Measurements from ENCODE around the gene GCHFR.

GCHFR gene

DNA sequence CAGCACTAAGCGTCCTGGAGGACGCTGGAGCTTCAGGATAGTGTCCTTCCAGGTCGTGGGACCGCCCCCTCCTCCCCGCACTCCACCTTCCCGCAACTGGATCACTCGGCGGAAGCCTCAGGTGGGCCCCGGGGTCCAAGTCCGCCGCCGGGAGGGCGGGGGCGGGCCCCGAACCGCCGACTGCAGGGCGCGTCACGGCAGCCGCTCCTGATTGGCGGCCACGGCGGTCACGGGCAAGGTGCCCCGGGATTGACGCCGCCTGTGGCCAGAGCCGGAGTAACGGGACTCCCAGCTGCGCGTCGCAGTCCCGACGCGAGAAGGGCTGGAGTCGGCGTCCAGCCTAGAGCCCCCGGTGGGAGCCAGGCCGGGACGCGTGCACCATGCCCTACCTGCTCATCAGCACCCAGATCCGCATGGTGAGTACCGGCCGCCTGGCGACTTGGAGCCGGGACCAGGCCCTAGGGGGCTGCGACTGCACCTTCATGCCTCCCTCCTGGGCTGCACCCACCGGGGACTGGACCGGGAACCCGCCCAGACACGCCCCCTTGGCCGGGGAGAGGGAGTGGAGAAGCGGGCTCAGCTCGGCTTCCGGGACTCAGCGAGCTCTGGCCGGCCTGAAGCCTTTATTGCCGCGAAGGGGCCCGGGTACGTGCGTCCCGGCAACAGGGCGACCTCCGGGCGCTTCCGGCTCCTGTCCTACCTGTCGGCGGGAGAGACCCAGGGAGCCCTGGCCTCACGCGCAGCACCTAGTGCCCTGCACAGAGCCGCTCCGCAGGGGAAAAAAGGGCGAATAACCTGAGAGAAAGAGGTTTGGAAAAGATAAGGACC lies at the start of gene GCHFR:
Gene GCHFR (plus strand): TSS at position 268 of the 828 bp plus-strand sequence. CDS start 113 bp downstream, at position 381.
- peak; percentile 71 for DNase-seq

DNA sequence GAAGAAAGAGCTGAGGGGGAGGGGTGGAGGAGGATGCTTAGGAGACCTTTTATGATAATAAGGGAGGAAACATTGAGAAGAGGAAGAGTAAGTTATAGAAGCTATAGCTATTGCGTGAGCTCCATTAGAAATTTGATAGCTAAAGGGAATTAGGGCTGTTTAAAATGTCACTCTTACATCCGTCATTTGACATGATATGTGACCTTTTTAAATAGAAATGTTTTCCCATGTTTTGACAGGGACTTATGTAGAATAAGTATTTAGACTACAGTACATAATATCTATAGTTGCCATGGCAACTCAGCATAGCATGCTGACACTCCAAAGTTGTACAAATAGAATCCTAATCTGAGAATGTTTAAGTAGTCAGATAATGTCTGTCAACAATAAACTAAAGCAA lies 49.7 kb upstream of the GCHFR start:
- DNase-seq, result no peak

DNA sequence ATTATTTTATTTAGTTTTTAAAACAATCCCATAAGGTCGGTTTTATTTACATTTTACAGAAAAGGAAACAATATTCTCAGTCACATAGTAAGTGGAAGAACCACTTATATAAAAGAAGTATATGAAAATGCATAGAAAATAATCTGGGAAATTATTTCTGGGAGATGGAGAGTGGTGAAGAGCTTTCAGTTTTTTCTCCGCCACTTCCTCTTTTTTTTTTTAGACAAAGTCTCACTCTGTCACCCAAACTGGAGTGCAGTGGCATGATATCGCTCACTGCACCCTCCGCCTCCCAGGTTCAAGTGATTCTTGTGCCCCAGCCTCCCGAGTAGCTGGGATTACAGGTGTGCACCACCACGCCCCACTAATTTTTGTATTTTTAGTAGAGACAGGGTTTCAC lies 47.7 kb upstream of the GCHFR start:
- DNase-seq, result no peak

DNA sequence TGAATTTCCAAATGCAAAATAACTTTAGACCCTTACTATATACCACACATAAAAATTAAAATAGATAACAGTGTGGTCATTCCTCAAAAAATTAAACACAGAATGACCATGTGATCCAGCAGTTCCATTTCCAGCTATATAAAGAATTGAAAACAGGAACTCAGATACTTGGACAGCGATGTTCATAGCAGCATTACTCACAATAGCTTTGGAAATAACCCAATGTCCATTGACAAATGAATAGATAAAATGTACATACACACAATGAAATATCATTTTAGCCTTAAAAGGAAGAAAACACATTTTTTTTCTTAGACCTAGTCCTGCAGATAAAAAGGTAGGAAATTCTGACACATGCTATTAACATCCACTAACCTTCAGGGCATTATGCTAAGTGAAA lies 42.2 kb upstream of the GCHFR start:
- DNase-seq, result no peak

DNA sequence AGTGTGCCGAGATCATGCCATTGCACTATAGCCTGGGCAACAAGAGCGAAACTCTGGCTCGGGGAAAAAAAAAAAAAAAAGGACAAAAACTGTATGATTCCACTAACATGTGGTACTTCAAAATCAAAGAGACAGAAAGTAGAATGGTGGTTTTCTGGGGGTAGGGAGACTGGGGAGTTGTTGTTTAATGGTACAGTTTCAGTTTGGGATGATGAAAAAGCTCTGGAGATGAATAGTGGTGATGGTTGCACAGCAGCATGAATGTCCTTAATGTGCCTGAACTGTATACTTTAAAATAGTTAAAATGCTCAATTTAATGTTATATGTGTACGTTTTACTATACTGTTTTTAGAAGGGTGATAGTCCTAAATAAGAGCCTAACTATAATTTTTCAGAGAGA lies 41.5 kb upstream of the GCHFR start:
- no peak for DNase-seq

DNA sequence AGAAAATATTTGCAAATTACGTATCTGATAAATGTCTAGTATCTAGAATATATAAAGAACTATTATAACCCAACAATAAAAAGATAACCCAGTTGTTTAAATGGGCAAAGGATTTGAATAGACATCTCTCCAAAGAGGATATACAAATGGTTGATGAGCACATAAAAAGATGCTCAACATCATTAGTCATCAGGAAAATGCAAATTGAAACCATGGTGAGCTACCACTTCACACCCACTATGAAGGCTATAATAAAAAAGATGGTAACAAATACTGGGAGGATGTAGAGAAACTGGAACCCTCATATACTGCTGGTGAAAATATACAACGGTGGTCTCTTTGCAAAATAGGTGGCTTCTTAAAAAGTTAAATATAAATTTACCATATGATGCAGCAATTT lies 40.9 kb upstream of the GCHFR start:
- DNase-seq, result no peak

DNA sequence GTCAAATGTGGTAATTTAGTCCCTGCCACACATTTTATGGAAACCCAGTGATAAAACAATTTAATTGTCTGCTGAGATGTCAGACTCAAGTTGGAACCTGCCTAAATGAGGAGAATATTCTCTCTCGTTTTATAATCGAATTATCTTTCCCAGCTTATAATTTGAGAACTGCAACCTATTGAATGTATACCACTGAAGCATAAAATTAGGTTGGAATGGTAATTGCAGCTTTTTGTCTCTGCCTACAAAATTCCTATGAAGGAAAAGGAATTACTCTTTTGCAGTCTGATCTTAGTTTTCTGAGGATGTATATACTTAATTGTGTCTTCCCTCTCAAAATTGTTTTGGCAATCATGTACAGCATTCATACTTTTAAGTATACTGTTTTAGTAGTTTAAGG lies 39.9 kb upstream of the GCHFR start:
- DNase-seq, result no peak

DNA sequence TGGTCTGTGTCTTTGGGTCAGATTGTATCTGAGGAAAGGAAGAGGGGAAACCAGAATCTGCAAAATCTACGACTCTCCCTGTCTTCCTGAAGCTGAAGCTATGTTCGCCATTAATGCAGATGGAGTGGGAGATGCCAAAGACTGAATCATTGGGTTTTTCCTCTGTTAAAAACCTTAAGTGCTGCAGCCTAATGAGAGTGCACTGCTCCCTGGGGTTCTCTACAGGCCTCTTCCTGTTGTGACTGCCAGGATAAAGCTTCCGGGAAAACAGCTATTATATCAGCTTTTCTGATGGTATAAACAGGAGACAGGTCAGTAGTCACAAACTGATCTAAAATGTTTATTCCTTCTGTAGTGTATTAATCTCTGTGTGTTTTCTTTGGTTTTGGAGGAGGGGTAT lies 32.8 kb upstream of the GCHFR start:
- DNase-seq, result no peak

DNA sequence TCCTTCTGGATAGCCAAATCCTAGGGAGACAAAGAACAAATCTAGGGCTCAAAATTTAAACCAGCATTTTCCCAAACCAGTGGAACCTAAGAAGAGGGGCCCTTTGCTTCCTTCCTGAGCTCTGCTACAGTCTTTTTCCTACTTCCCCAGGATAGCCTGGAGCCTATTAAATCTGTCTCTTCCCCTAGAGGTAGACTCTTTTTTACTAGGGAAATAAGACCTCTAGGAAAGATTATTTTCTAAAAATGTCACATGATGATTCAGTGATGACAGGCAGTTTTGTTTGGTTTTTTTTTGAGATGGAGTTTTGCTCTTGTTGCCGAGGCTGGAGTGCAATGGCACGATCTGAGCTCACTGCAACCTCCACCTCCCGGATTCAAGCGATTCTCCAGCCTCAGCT lies 27.3 kb upstream of the GCHFR start:
- DNase-seq, result no peak

DNA sequence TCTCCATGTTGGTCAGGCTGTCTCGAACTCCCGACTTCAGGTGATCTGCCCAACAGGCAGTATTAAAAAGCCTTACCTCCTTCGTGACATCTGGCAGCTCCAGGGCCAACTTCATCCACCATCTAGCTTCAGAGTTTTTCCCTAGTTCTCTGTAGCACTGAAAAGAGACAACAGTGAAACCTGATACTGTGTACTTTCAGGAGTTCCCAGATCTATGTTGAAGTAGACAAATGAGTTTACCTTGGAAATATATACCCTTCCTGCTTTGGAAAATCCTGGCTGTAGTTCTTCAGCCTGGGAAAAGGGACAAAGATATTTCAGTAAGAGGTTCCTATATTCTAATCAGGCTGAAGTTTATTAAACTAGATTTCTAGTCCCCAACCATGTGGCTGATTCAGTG lies 26.8 kb upstream of the GCHFR start:
- peak; percentile 79 for DNase-seq

DNA sequence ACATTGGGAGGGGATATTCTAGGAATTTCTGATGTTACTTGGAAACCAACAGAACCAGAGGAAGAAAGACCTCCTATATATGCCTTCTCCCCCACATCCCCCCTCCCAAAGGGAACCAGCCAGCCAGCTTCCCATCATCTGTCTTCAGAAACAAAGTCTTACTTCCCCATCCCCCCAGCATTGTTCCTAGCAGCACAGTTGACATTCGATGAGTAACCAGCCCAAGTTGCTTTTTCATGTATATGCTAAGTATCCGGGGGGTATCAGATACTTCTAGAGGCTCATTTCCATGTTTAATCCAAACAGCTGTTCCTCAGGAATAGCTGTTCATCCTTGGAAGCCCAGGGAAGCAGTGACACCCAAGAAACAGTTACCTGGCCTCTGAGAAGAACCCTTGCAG lies 24.8 kb upstream of the GCHFR start:
- no peak for DNase-seq

DNA sequence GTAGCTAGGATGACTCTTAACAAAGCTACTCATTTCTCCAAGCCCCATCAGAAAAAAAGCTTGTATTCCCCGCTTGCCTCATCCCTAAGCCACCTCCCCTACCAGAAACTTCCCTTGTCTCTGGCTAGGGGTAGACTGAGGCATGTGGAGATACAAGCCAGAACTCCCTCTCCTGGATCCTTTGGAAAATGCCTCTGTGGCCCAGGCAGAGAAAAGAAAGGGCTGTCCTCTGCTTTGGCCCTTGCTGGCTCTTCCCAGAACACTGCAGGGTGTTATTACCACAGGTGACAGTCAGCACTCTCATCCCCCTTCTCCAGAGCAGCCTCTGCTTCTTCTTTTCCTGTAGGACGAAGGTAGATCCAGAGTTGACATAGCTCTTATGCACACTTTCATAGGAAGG lies 24.0 kb upstream of the GCHFR start:
- no peak for DNase-seq

DNA sequence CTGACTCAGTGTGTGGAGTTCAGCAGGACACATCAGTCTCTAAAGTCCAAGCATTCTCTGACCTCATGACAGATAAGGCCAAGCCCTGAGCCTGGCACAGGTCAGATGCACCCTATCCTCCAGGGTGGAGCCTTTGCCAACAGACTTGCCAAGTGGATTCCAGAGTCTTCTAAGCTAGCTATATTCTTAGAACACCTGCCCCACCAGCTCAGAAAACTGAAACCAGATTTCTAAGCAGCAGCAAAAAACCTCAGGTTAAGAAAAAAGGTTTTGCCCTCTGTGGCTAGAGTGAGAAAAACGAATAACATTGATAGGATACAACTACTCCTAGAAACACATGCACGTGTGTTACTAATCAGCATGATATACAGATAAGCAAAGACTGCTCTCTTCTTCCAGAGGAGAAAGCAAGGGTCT lies 20.4 kb upstream of the GCHFR start:
- DNase-seq, result no peak

DNA sequence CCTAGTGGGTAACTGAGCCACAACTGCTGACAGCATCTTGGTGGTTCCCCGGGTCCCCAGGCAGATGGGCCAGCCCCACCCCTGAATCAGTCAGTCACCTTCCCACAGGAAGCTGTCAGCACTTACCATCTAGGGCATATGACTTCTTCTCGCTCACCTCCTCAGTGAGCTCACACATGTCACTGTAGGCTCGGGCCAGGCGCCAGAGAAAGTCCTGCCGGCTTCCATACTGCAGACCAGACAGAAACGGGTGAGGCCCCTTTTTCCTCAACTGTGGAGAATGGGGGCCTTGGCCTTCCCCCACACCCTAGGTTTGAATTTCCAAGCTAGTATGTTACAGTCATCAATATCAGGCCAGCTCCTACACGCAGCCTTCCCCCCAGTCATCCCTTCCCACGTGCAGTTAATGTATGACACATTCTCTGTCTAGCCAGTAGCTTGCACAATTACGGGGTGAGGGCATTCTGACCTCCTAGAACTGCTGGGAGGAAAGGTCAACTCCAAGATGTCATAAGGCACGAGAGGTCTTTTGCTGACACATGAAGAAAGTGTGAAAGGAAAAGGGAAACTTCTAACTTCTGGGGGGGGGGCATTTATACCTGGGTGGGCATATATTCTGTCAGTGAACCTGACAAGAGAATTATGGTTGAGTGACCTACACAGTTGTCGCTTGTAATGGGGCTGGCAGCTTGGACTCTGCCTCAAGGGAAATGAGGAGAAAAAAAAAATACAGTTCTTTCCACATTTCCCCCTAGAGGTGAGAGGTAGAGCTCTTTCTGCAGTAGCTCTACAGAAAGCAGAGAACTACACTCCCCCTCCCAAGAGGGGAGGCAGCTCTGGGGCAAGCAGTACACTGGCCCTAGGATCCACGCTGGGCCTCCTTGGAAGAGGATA lies 19.7 kb upstream of the GCHFR start:
- DNase-seq, result no peak

DNA sequence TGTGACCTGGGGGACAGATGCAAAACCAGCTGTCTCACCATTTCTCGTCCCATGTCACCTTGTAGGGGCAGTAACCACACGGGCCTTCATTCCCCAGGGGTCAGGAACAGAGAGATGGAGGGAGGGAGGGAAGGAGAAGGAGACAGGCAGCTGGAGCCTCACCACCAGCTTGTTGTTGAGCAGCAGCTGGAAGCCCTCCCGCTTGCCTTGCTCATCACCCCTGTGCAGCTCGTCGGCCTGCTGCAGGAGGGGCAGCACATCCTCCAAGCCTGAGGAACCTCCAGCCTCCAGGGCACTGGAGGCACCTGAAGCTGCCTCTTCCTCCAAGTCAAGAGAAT lies 19.1 kb upstream of the GCHFR start:
- DNase-seq, result no peak

DNA sequence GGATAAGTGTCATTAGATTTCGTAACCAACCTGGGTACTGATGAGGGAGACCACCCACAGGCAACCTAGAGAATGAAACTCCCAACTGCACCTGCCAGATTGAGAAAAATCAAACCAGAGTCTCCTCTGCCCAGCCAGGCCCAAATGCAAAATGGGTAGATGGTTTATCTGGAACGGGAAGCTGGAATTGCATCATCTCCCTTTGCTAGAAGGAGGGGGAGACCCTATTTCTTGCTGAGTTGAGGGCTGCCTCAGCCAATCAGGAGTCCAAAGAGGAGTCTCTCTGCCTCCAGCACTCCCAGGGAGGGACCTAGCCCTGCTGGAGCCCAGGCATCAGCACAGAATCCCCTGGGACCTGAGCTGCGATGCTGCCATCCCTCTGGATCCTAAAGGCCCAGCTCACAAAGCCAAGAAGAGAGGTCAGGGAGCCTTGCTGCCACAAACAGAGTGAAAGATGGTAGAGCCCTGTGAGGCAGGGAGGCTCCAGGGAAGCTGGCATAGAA lies 16.9 kb upstream of the GCHFR start:
- DNase-seq, result no peak

DNA sequence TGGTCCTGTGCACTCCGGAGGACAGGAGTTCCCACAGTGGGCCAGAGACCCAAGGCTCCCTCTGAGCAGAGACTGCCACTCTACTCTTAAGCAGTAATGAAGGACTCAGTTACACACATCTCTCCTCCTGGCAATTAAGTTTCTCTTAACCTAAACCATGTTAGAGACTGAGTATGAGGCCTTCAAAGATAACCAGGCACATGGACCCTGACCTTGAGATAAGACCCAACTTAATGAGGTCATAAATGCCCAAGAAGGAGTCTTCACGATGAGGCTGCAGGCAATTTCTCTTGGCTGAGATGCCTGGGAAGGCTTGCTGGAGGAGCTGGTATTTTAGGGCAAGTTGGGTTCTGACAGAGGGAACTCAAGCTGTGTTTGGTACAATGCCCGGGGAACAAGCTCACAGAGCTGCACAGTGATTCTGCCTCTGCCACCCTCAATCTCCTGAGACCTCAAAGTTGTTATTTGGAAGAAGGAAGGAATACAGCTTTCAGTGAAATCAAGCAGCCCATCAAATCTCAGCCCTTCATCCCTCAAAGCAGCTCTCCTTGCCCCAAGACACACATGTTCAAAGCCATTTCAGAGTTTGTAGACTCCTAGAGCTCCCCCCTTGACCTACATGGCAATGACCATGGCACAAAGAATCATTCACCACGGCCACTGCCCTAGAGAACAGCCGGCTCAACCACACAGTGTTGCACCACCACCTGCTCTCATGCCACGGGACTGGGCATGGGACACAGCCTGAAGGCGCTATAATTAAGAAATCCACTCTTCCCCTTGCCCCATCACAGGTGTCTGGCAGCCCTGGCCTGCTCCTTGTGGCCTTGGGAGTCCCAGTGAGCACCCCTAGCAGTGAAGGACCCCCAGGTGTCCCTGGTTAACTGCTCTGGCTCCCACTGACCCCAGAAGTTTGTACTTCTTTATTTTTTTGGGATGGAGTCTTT lies 15.9 kb upstream of the GCHFR start:
- DNase-seq, result no peak

DNA sequence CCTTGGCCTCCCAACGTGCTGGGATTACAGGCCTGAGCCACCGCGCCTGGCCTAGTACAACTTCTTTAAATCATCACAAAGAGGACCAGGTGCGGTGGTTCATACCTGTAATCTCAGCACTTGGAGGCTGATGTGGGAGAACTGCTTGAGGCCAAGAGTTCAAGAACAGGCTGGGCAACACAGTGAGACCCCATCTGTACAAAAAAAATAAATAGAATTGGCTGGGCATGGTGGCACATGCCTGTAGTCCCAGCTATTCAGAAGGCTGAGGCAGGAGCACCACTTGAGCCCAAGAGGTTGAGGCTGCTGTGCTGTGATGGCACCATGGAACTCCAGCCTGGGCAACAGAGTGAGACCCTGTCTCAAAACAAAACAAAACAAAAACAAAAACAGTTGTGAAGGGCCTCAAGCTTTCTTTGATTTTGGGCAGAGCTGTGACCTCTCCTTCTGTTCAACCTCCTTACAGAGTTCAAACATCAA lies 14.7 kb upstream of the GCHFR start:
- no peak for DNase-seq

DNA sequence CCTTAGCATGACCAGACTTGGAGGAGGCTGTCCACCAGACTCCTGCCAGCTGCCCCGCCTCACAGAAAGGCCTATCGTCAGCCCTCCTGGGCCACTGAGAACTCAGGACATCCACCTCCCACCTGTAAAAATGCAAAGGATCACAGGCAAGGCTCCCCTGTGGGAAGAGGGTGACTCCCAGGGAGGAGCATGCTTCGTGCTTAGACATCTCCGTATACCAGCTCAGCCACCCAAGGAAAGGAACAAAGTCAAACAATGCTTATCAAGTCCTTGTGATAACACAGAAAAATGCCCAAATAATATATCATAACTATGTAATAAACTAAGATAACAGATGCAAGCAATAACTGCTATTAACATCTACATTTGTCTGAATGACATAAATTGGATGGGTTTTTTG lies 13.0 kb upstream of the GCHFR start:
- no peak for DNase-seq

DNA sequence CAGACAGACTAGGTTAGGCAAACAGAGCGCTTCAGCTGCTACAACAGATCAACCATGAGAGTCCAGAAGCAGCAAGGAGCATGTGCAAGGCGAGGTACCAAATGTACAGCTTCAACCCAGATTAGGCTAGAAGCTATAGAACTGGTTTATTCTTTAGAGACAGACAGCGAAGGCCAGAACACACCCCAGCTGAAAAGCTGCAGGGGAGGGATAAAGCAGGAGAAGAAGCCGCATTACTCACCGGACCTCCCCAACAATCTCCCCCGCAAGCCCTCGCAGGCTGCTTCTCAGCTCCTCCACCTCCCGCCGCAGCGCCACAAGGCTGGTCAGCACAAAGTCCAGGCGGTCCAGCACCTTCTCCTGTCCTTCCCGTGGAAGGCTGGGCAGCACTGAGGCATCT lies 12.1 kb upstream of the GCHFR start:
- no peak for DNase-seq

DNA sequence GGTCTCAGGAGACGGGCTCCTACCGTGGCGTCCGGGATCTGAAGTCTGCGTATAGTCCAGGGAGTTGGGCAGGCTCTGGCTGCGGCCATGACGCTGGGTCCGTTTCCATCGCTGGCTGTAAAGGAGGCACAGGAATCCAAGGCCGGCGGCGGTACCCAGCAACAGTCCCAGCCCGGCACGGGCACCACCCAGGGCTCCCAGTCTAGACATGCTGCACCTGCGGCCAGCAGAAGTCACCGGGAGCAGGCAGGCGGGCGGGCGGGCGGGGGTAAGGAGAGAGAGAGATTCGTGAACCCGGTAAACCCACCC lies 9.3 kb upstream of the GCHFR start:
- DNase-seq, result no peak

DNA sequence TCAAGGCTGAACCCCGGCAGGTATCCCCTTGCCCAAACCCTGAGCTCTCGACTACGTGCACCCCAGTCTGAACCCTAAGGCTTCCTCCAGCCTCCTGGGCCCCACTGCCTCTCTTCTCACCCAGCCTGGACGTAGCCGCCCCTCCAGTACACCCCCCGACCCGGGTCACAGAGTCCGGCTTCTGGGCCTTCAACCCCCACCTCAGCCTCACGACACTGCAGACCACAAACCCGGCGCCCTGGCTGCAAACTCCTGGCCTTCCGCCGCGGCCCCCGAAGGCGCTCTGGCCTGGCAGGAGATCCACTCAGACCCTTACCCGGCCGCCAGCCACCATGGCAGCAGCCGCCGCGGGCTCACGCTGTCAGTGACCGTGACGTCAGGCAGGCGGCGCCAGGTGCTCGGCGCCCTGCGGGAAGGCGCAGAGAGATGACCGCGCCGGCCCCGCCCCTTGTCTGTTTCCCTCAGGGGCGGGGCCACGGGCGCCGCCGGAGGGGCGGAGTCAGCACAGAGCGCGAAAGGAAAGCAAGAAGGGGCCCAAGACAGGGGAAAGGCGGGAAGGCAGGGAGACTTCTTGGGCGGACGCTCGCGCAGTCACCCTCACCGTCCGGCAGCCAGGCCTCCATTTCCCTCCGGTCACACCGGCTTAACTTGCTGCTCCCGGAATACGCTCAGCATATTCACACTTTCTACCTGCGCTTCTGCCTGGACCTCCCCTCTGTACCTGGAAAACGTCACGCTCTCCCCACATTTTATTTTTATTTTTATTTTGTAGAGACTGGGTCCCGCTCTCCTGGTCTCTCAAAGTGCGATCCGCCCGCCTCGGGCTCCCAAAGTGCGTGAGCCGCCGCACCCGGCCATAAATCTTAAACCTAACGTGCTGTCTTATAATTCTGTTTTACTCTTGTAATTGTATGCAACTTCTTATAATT lies 8.7 kb upstream of the GCHFR start, which contains the start of gene RMDN3:
Gene RMDN3 (minus strand): TSS at position 372 of the 929 bp plus-strand sequence. CDS start 471 bp downstream, outside the sequence.
- DNase-seq, result peak; percentile 91

Data from NCI-H526 treated with DMSO at 0.1 percent for 48 hours (cell line).